Ectodermal cell (in vitro differentiated cells): ENCODE measurements around the gene KRT4.

ENCODE experiments used
- H3K27ac ChIP-seq: 2 replicates; pipeline ENCODE4 v1.7.0; 2013; ENCODE audit warnings: mild to moderate bottlenecking, low read depth, low read length; ENCODE audit not compliant: insufficient read depth, poor library complexity, severe bottlenecking
- H3K27me3 ChIP-seq: 2 replicates; pipeline ENCODE4 v1.7.0; 2013; ENCODE audit warnings: mild to moderate bottlenecking, low read length; ENCODE audit not compliant: insufficient read depth, control insufficient read depth, poor library complexity, severe bottlenecking
- H3K36me3 ChIP-seq: one replicate; pipeline ENCODE4 v1.7.0; 2013; ENCODE audit warnings: low read length; ENCODE audit not compliant: control insufficient read depth, insufficient read depth
- H3K4me1 ChIP-seq: one replicate; pipeline ENCODE4 v1.7.0; 2013; ENCODE audit warnings: low read length; ENCODE audit not compliant: control insufficient read depth, insufficient read depth
- H3K4me3 ChIP-seq: 2 replicates; pipeline ENCODE4 v1.7.0; 2013; ENCODE audit warnings: low read depth, low read length, control low read depth; ENCODE audit not compliant: insufficient read depth
- H3K9me3 ChIP-seq: 2 replicates; pipeline ENCODE4 v1.7.0; 2013; ENCODE audit warnings: mild to moderate bottlenecking, low read length, moderate library complexity; ENCODE audit not compliant: control insufficient read depth
- WGBS, 2 experiments: methylation state at CpG; one replicate each; pipeline ENCODE4 v1.1.7; 2013; ENCODE audit warnings: missing lambda C conversion rate in 2 of 2; 5-methylcytosine and 5-hydroxymethylcytosine counted together

KRT4 gene

DNA sequence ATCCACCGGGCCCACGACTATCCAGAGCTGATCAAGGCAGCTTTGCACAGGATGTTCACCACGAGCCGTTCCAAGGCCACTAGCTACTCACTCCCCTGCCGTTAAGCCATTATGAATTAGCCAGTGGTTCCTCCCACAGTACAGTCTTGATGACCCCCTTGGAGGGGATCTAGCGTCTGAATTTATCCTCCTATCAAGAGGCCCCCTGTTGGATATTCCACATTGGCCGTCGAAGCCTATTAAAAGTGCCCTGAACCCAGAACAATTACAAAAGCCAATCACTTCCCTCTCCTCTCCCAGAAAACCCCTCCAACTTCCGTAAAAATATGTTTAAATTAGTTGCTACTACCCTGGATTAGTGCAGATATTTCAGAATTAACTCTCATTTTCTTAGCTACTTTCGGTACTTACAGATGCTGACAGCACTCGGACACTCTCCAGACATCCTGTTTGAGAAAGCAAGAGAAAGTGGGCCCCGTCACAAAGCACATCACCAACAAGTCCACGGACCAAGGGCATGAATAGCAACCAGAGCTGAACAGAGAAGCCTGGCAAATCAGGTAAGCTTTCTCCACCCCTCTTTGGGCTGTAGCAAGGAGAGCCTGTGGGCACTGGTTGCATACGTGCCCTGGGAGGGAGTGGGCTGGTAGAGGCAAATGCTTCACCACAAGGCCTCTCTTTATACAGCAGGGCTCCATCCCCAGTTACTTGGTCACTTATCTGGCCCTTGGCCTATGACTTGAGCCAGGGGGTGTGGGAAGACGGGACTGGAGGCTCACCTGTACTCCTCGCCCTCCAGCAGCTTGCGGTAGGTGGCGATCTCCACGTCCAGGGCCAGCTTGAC is 23.3 kb downstream of the KRT4 start:
- H3K9me3 ChIP-seq, result no peaks in the 10 kb centered on the region
- 91 to 93% methylated on average over 19 of the region's 19 CpGs for WGBS, 2 experiments
- no peak overlapping the region for H3K27ac ChIP-seq
- no peak overlapping the region for H3K4me3 ChIP-seq
- no peaks in the 10 kb centered on the region for H3K4me1 ChIP-seq
- no peaks in the 10 kb centered on the region for H3K36me3 ChIP-seq
- H3K27me3 ChIP-seq, result no peaks in the 10 kb centered on the region

DNA sequence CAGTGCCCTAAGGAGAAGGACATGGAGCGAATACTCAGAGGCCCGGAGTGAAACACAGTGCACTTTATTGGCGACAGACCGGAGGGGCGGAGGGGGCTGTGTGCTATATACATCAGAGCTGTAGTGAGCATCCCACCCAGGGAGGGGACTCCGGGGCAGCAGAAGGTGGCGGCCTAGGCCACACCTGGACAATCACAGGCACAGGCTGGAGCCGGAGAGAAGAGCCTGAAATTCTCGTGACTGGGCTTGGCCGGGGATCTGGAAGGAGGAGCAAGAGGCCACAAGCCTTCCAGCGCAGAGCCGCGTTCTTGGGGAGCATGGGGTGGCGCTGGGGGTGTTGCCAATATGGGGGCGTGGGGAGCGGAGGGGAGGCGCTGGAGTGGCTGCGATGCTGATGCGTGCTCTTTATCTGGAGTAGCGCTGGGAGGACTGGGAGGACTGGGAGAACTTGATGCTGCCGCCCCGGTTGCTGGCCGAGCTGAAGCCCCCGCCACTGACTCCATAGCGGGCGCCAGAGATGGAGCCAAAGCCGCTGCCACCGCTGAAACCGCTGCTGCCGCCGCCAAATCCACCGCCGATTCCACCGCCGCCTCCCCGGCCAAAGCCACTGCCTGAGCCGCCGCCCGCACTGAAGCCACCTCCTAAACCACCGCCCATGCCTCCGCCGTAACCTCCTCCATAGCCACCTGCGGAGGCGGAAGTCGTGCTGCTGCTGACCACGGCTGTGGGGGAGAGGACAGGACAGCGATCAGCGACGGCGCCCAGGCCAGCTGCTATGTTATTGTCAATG is 24.1 kb downstream of the KRT4 start:
- WGBS, 2 experiments, result 89% methylated on average over 50 of the region's 50 CpGs
- Histone ChIP-seq H3K4me3 (no peak overlapping the region), H3K9me3 (no peaks in the 10 kb centered on the region), H3K27me3 (no peaks in the 10 kb centered on the region), H3K36me3 (no peaks in the 10 kb centered on the region), H3K4me1 (no peaks in the 10 kb centered on the region), H3K27ac (no peak overlapping the region)

DNA sequence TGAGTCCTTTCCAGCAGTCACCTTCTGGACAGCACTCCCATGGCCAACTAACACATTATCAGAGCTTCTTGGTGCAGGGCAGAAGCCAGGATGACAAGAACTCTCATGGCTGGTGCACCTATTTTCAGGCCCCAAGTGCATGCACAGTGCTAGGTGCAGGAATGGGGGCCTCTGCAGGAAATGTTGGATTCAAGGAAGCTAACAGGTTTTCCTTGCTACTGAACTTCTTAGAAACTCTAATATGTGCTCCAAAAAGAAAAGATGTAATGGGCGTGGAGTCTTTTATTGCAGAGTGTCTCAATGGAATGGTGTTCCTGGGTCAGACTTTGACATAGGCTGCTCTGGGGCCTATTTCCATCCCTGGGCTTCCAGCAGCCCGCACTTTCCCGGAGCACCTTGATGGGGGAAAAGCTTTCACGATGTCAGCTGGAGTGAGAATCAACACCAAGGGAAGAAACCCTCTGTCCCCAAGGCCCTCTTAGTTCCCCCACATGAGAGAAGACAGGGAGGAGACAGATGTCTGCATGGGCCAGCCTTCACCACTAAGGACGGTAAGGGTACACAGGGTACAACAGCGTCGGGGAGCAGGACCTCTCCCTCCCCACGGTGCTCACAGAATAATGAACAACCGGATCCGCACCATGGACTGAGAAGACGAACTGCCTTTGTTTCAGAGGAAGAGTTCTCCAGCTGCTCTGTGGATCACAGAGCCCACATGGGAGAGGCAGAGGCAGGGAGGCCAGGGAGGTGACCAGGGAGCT is 24.9 kb downstream of the KRT4 start:
- Histone ChIP-seq H3K9me3 (no peaks in the 10 kb centered on the region), H3K27me3 (no peaks in the 10 kb centered on the region), H3K4me1 (no peaks in the 10 kb centered on the region), H3K27ac (no peak overlapping the region), H3K36me3 (no peaks in the 10 kb centered on the region), H3K4me3 (no peak overlapping the region)
- WGBS, 2 experiments, result 94% methylated on average over 11 of the region's 11 CpGs

DNA sequence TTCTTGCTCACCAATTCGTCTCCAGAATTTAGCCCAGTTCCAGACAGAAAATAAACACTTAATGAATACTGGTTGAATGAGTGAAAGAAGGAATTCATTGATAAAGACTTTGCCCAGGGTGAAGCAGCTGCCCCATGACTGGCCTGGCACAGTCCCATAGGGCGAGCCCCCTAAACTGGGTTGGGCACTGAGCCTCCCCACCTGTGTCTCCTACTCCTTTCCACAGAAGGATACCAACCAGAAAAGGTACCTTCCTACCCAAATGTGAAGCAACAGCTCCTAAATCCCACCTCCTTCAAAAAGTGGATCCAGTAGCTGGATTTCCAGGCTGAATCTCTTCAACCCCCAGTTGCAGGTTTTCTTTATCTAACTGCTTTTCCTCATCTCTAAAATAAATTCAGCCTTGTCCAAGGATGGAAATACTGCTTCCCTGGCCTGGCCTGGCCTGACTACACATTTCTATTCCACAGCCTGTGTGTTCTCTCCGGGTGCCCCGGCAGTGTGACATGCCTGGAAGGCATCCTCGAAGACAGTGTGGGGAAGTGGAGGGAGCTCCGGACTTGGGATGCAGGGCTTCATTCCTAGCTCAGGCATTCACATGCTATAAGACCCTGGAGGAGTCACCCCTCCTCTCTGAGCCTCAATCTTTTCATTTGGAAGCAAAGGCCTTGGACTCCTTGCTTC is 25.6 kb downstream of the KRT4 start:
- H3K36me3 ChIP-seq, result no peaks in the 10 kb centered on the region
- H3K27me3 ChIP-seq, result no peaks in the 10 kb centered on the region
- no peaks in the 10 kb centered on the region for H3K9me3 ChIP-seq
- no peak overlapping the region for H3K27ac ChIP-seq
- no peaks in the 10 kb centered on the region for H3K4me1 ChIP-seq
- no peak overlapping the region for H3K4me3 ChIP-seq
- WGBS, 2 experiments, result 82 to 91% methylated on average over 5 of the region's 6 CpGs

DNA sequence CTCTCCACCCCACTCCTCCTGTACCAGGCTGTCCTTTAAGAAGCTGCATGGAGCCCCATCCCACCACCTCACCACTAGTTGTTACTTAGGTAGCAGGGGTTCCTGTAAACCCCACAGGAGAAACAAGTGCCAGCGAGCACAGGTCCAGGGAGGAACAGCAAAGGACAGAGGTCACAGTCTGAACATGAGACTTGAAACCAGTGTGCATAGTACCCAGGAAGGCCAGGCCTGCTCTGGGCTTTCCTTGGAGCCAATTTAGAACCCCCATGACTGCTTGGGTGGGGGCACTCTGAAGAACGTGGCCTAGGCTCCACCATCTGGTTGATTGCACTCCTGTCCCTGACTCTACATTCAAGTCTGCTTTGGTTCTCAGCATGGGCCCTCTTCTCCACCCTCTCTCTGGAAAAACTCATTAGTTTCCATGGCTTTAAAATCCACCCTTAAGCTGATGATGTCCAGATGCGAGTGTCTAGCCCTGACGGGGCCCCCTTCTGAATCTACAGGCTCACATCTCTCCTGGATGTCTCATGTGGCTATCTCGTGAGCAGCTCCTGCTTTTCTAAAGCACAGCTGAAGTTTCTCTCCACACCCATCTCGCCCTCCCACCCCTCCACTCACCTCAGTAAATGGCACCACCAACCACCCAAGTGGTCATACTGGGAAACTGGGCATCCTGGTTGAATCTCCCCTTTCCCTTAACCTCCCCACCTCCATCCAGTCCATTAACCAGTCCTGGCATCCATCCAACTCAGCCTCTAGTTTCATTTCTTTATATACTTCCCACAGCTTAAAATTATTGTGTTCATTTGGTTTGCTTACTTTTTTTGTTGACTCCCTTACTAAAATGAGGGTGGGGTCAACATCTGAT is 26.4 kb downstream of the KRT4 start:
- Histone ChIP-seq H3K4me3 (no peak overlapping the region), H3K27me3 (no peaks in the 10 kb centered on the region)

DNA sequence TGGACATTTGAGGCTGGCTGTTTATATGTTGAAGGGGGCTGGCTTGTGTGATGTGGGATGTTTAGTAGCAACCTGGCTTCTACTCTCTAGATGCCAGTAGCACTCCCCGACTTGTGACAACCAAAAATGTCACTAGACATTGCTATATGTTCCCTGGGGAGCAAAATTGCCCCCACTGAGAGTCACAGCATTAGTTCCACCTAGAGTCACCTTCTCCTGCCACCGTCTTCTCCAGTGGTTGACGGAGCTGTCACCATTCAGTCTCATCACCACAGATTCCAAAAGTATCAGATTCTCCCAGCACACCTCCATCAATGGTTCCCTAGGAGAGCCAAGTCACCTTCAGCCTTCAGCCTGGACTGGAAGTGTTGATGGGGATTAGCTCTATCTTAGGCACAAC is 29.0 kb downstream of the KRT4 start:
- Histone ChIP-seq H3K27me3 (peaks cover 2% of the 10 kb centered on the region), H3K9me3 (no peaks in the 10 kb centered on the region), H3K4me3 (no peak overlapping the region), H3K4me1 (no peaks in the 10 kb centered on the region), H3K36me3 (no peaks in the 10 kb centered on the region), H3K27ac (no peak overlapping the region)
- 87 to 90% methylated on average over 3 of the region's 3 CpGs for WGBS, 2 experiments

More for the DNA sequence above, 26.4 kb downstream of the KRT4 start:
- Histone ChIP-seq H3K36me3 (no peaks in the 10 kb centered on the region), H3K27ac (no peak overlapping the region), H3K9me3 (no peaks in the 10 kb centered on the region), H3K4me1 (no peaks in the 10 kb centered on the region)
- 87% methylated on average over 6 of the region's 6 CpGs for WGBS, 2 experiments

DNA sequence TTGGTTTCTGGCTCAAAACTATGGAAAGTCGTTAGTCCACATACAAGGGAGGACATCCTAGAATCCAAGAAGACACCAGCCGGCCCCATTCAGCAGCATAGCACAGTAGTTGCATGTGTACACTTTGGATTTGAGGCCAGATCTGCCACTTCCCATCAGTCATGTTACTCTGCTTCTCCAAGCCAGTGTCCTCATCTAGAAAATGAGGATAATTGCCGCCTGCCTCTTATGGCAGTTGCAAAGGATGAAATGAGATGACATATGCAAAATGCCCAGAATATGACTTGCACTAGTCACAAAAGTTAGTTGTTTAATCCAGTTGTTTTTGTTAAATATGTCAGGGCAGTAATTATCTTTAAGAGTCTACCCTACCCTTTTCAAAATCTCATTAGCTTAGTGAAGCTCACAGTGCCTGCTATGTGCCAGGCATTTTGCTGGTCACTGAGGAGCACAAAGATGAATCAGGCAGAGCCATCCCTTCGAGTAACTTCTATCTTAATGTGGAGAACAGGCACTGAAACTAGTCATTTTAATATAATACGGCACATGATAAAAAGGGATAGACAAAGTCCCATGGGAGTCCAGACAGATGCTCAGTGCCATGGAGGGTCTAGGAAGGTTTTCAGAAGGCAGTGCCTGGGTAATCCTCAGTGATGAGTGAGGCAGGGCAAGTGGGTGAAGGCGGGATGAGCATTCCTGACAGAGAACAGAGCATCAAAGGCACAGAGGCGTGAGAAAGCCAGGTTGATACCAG is 30.2 kb downstream of the KRT4 start:
- no peak overlapping the region for H3K27ac ChIP-seq
- no peaks in the 10 kb centered on the region for H3K9me3 ChIP-seq
- no peak overlapping the region for H3K4me3 ChIP-seq
- no peaks in the 10 kb centered on the region for H3K36me3 ChIP-seq
- WGBS, 2 experiments, result 90 to 92% methylated on average over 7 of the region's 7 CpGs
- peaks cover 3% of the 10 kb centered on the region for H3K27me3 ChIP-seq
- no peaks in the 10 kb centered on the region for H3K4me1 ChIP-seq

DNA sequence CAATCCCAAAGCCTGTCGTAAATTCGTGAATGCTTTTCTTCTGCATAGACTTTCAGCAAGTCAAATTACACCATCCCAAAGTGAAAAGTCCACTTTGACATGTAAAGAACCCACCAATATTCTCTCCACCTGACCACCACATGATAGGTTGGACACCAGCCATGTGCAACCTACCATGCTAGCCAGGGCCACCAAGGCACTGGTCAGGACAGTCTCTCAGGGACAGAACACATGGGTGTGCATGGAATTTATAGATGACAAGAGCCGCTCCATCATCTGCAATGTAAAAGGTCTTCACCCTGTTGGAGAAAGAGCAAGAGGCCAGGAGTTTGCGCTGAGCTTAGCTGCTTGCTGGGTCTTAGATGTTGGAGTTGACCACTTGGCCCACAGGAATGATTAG is 31.4 kb downstream of the KRT4 start:
- H3K27ac ChIP-seq, result no peak overlapping the region
- H3K9me3 ChIP-seq, result no peaks in the 10 kb centered on the region
- 93 to 94% methylated on average over 4 of the region's 4 CpGs for WGBS, 2 experiments
- H3K36me3 ChIP-seq, result no peaks in the 10 kb centered on the region
- H3K27me3 ChIP-seq, result peaks cover 3% of the 10 kb centered on the region
- H3K4me3 ChIP-seq, result no peak overlapping the region
- H3K4me1 ChIP-seq, result no peaks in the 10 kb centered on the region
